ENCODE results near the gene METTL26. TPM values are rescaled to one million over a fixed set of nuclear protein-coding genes. Genes with fewer than 3 reads are reported as not detected.

Gene METTL26
- total and polyA plus RNA-seq, 9 of the 15 experiments (the other 6 are each of a cell fraction or from before 2014, with no cell fraction given) = 7.3 to 262 (median 80.9) TPM

DNA sequence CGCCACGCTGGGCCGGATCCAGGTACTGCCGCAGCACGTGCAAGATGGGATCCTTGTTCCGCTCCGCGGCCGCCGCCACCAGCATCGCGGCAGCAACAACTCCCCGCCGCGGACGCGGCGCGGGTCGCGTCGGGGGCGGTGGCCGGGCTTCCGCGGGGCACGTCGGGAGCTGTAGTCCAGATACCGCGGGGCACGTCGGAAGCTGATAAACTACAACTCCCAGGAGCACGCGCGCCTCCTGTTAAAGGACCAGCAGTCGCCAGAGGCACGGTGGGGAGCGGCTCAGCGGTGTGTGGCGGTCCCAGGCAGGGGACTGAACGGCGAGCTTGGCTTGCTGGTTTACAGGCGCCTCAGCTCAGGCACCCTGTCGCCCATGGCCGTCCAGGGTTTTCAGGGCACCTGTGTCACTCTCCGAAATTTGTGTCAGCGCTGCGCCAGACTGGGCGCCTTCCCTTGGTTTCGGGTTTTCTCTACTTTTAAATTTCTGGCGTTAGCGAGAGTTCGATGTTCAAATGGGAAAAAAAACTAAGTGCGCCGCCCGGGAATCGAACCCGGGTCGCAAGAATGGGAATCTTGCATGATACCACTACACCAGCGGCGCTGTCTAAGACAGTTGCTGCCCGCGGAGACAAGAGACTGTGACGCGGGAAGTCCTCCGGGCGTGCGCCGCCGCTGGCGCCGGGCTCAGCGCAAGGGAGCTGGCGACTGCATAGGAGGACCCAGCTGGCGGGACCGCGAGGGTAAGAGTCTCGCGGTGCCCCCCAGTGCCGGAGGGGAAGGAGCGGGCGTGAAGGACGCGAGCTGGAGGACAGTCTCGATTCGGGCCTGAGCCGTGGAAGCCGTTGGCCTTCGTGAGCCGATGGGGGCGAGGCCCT is at the start of gene METTL26 (continued):
- TF ChIP-seq, protein P1, sequence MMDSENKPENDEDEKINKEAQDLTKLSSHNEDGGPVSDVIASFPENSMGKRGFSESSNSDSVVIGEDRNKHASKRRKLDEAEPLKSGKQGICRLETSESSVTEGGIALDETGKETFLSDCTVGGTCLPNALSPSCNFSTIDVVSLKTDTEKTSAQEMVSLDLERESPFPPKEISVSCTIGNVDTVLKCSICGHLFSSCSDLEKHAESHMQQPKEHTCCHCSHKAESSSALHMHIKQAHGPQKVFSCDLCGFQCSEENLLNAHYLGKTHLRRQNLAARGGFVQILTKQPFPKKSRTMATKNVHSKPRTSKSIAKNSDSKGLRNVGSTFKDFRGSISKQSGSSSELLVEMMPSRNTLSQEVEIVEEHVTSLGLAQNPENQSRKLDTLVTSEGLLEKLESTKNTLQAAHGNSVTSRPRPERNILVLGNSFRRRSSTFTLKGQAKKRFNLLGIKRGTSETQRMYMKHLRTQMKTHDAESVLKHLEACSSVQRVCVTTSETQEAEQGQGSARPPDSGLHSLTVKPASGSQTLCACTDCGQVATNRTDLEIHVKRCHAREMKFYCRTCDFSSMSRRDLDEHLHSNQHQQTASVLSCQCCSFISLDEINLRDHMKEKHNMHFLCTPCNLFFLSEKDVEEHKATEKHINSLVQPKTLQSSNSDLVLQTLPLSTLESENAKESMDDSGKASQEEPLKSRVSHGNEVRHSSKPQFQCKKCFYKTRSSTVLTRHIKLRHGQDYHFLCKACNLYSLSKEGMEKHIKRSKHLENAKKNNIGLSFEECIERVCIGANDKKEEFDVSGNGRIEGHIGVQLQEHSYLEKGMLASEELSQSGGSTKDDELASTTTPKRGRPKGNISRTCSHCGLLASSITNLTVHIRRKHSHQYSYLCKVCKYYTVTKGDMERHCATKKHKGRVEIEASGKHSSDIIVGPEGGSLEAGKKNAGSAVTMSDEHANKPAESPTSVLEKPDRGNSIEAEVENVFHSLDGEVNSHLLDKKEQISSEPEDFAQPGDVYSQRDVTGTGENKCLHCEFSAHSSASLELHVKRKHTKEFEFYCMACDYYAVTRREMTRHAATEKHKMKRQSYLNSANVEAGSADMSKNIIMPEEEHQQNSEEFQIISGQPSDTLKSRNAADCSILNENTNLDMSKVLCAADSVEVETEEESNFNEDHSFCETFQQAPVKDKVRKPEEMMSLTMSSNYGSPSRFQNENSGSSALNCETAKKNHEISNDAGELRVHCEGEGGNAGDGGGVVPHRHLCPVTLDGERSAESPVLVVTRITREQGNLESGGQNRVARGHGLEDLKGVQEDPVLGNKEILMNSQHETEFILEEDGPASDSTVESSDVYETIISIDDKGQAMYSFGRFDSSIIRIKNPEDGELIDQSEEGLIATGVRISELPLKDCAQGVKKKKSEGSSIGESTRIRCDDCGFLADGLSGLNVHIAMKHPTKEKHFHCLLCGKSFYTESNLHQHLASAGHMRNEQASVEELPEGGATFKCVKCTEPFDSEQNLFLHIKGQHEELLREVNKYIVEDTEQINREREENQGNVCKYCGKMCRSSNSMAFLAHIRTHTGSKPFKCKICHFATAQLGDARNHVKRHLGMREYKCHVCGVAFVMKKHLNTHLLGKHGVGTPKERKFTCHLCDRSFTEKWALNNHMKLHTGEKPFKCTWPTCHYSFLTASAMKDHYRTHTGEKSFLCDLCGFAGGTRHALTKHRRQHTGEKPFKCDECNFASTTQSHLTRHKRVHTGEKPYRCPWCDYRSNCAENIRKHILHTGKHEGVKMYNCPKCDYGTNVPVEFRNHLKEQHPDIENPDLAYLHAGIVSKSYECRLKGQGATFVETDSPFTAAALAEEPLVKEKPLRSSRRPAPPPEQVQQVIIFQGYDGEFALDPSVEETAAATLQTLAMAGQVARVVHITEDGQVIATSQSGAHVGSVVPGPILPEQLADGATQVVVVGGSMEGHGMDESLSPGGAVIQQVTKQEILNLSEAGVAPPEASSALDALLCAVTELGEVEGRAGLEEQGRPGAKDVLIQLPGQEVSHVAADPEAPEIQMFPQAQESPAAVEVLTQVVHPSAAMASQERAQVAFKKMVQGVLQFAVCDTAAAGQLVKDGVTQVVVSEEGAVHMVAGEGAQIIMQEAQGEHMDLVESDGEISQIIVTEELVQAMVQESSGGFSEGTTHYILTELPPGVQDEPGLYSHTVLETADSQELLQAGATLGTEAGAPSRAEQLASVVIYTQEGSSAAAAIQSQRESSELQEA (IDR thresholded peaks at IDR 0.05; ENCODE audit: low read depth) = peak; percentile 81
- TF ChIP-seq ZNF224 (CRISPR knock-in tag; IDR thresholded peaks at IDR 0.05) (no peak), ZBTB40 (IDR thresholded peaks at IDR 0.05) (peak; percentile 91), ZBTB40 (CRISPR knock-in tag; IDR thresholded peaks at IDR 0.05) (no peak), ZNF282 (CRISPR knock-in tag; IDR thresholded peaks at IDR 0.05) (peak; percentile 10), TRIM28 (IDR thresholded peaks at IDR 0.05) (no peak; the same call in 1 of the 2 replicates), PHTF2 (CRISPR knock-in tag; IDR thresholded peaks at IDR 0.05) (no peak), HMGXB4 (CRISPR knock-in tag; IDR thresholded peaks at IDR 0.05) (peak; percentile 97)
